RWPE1 (cell line): Measurements from ENCODE around the gene MAGEB6.

Experiments used
- CTCF ChIA-PET: fragments of 350-600 bp; sonication (Branson Sonifier 250); formaldehyde crosslinking; extraction: SDS; loops from one replicate; lab custom pipeline; 2021; lab: Yijun Ruan, JAX
- POLR2A ChIA-PET: fragments of 400-600 bp; formaldehyde crosslinking; extraction: SDS; loops from one replicate; lab custom pipeline; 2020; ENCODE audit warnings: antibody characterized with exemption; ENCODE audit not compliant: low non-redundant PET; lab: Yijun Ruan, JAX
- DNase-seq: peaks from one replicate; pipeline ENCODE4 v3.0.0; 2012; ENCODE audit warnings: low spot score
- H3K27ac ChIP-seq: fragments of 450-650 bp; 2 replicates; pipeline ENCODE4 v1.5.1; 2017
- TF ChIP-seq, protein P1 (sequence below): fragments of 450-650 bp; conservative IDR thresholded peaks from 2 replicates; pipeline ENCODE4 v1.5.1; 2017; ENCODE audit warnings: low read depth, mild to moderate bottlenecking

Gene MAGEB6

DNA sequence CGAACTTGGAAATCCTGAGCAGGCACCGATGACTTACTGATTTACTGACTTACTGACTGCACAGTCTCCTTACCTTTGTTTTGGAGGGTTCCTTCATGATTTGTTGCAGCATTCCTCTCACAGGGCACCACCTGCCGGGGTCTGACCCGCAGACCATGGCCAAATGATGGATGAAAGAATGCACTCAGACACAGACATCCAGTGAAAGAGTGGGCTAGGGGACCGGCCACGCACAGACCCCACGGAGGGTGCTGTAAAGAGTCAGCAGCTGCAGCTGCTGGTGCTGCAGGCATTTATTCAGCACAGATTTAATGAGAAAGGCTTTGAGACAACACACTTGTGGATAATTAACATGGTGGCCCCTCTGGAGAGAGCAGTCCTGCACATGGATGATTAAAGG is 27.1 kb downstream of the MAGEB6 start:
- ChIA-PET CTCF (no interaction called here), POLR2A (no interaction called here)
- DNase-seq = no peak
- H3K27ac ChIP-seq = no peak overlapping the region
- TF ChIP-seq, protein P1, sequence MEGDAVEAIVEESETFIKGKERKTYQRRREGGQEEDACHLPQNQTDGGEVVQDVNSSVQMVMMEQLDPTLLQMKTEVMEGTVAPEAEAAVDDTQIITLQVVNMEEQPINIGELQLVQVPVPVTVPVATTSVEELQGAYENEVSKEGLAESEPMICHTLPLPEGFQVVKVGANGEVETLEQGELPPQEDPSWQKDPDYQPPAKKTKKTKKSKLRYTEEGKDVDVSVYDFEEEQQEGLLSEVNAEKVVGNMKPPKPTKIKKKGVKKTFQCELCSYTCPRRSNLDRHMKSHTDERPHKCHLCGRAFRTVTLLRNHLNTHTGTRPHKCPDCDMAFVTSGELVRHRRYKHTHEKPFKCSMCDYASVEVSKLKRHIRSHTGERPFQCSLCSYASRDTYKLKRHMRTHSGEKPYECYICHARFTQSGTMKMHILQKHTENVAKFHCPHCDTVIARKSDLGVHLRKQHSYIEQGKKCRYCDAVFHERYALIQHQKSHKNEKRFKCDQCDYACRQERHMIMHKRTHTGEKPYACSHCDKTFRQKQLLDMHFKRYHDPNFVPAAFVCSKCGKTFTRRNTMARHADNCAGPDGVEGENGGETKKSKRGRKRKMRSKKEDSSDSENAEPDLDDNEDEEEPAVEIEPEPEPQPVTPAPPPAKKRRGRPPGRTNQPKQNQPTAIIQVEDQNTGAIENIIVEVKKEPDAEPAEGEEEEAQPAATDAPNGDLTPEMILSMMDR = no peak

GRCh38 chrX:26234177-26234576 is 41.9 kb downstream of the MAGEB6 start:
- H3K27ac ChIP-seq = no peak overlapping the region
- ChIA-PET POLR2A (no interaction called here), CTCF (no interaction called here)
- TF ChIP-seq, protein P1 = no peak
- no peak for DNase-seq
